Mesodermal cell (in vitro differentiated cells): ENCODE results near the gene CRISP3.

Source experiments
- H3K27ac ChIP-seq: 2 replicates; pipeline ENCODE4 v1.7.0; 2013; ENCODE audit warnings: mild to moderate bottlenecking, low read depth, low read length, moderate library complexity; ENCODE audit not compliant: severe bottlenecking
- H3K36me3 ChIP-seq: 2 replicates; pipeline ENCODE4 v1.7.1; 2013; ENCODE audit warnings: mild to moderate bottlenecking, low read length, moderate library complexity; ENCODE audit not compliant: control insufficient read depth, insufficient read depth
- H3K4me1 ChIP-seq: one replicate; pipeline ENCODE4 v1.7.1; 2013; ENCODE audit warnings: mild to moderate bottlenecking, low read length; ENCODE audit not compliant: insufficient read depth, control insufficient read depth, poor library complexity, severe bottlenecking
- H3K4me3 ChIP-seq: 2 replicates; pipeline ENCODE4 v1.7.0; 2013; ENCODE audit warnings: low read length, control low read depth, mild to moderate bottlenecking; ENCODE audit not compliant: insufficient read depth, poor library complexity, severe bottlenecking; ENCODE audit errors: extremely low read depth
- H3K9me3 ChIP-seq: 2 replicates; pipeline ENCODE4 v1.7.1; 2013; ENCODE audit warnings: mild to moderate bottlenecking, low read length, moderate library complexity; ENCODE audit not compliant: control insufficient read depth
- whole genome bisulfite sequencing, 2 experiments: methylation state at CpG; one replicate each; pipeline ENCODE4 v1.1.5; 2013; ENCODE audit warnings: missing lambda C conversion rate in 2 of 2; ENCODE audit not compliant: insufficient coverage in 2 of 2; 5-methylcytosine and 5-hydroxymethylcytosine counted together

The CRISP3 gene

GRCh38 chr6:49693512-49693911 lies 50.7 kb downstream of the CRISP3 start:
- H3K4me1 ChIP-seq = no peaks in the 10 kb centered on the region
- H3K36me3 ChIP-seq = no peaks in the 10 kb centered on the region
- peaks cover 7% of the 10 kb centered on the region for H3K9me3 ChIP-seq
- no peak overlapping the region for H3K4me3 ChIP-seq
- H3K27ac ChIP-seq = no peak overlapping the region
- WGBS, 2 experiments = no CpG with 5 or more reads among the region's 1 CpG

- no peaks in the 10 kb centered on the region for H3K36me3 ChIP-seq
- WGBS, 2 experiments = 73 to 90% methylated on average over 1 of the region's 2 CpGs
- H3K9me3 ChIP-seq = peaks cover 7% of the 10 kb centered on the region
- H3K4me3 ChIP-seq = no peak overlapping the region
- H3K27ac ChIP-seq = no peak overlapping the region
- no peaks in the 10 kb centered on the region for H3K4me1 ChIP-seq
Observed at GRCh38 chr6:49692534-49692933, 51.7 kb downstream of the CRISP3 start.
